Hepatocyte (in vitro differentiated cells): ENCODE results near the gene CNN3. TPM values are rescaled to one million over a fixed set of nuclear protein-coding genes. Genes with fewer than 3 reads are reported as not detected.

Experiments
- DNase-seq: peaks from one replicate; pipeline ENCODE4 v3.0.0-alpha.2; 2016; ENCODE audit warnings: low spot score
- H2AFZ ChIP-seq: fragments of 200-600 bp; sonication (generic); 2 replicates; pipeline ENCODE4 v1.6.0; 2016; ENCODE audit warnings: antibody characterized with exemption, mild to moderate bottlenecking
- H3K27ac ChIP-seq: fragments of 200-600 bp; sonication (generic); 2 replicates; pipeline ENCODE4 v1.5.1; 2016; ENCODE audit warnings: mild to moderate bottlenecking
- H3K27me3 ChIP-seq: fragments of 200-600 bp; sonication (generic); 2 replicates; pipeline ENCODE4 v1.6.1; 2016
- H3K36me3 ChIP-seq: fragments of 200-600 bp; sonication (generic); replicated peaks from 2 replicates; pipeline ENCODE4 v1.5.1; 2016; ENCODE audit warnings: low read depth; ENCODE audit not compliant: insufficient read depth
- H3K4me1 ChIP-seq: fragments of 200-600 bp; sonication (generic); 2 replicates; pipeline ENCODE4 v1.5.1; 2016; ENCODE audit warnings: mild to moderate bottlenecking, moderate library complexity; ENCODE audit not compliant: insufficient read depth
- H3K4me2 ChIP-seq: fragments of 200-600 bp; sonication (generic); 2 replicates; pipeline ENCODE4 v1.6.0; 2016
- H3K4me3 ChIP-seq: fragments of 200-600 bp; sonication (generic); 2 replicates; pipeline ENCODE4 v1.5.1; 2016; ENCODE audit warnings: mild to moderate bottlenecking
- H3K79me2 ChIP-seq: fragments of 200-600 bp; sonication (generic); 2 replicates; pipeline ENCODE4 v1.6.0; 2017; ENCODE audit warnings: mild to moderate bottlenecking
- H3K9me2 ChIP-seq: fragments of 200-600 bp; sonication (generic); replicated peaks from 2 replicates; pipeline ENCODE4 v1.6.0; 2017; ENCODE audit warnings: mild to moderate bottlenecking; ENCODE audit not compliant: insufficient read depth
- H3K9me3 ChIP-seq: fragments of 200-600 bp; sonication (generic); 2 replicates; pipeline ENCODE4 v1.5.1; 2016; ENCODE audit warnings: low read depth, mild to moderate bottlenecking
- H4K20me1 ChIP-seq: fragments of 200-600 bp; sonication (generic); 2 replicates; pipeline ENCODE4 v1.6.0; 2016; ENCODE audit warnings: mild to moderate bottlenecking; ENCODE audit not compliant: insufficient read depth, poor library complexity, severe bottlenecking
- CTCF ChIP-seq: fragments of 200-600 bp; sonication (generic); IDR thresholded peaks from 2 replicates; pipeline ENCODE4 v1.5.1; 2016; ENCODE audit warnings: antibody characterized with exemption, mild to moderate bottlenecking; ENCODE audit not compliant: poor library complexity
- EZH2 ChIP-seq: fragments of 200-600 bp; sonication (generic); IDR thresholded peaks from 2 replicates; pipeline ENCODE4 v1.6.1; 2016; ENCODE audit warnings: antibody characterized with exemption, mild to moderate bottlenecking, borderline replicate concordance
- EZH2phosphoT487 ChIP-seq: fragments of 200-600 bp; sonication (generic); IDR thresholded peaks from one replicate; pipeline ENCODE4 v1.6.1; 2018; ENCODE audit warnings: antibody characterized with exemption, mild to moderate bottlenecking, low read depth, moderate library complexity; ENCODE audit not compliant: unreplicated experiment, severe bottlenecking
- WGBS: methylation state at CpG from one replicate; pipeline ENCODE4 v1.1.6; 2016; ENCODE audit warnings: low lambda C conversion rate; ENCODE audit errors: missing lambda C conversion rate; 5-methylcytosine and 5-hydroxymethylcytosine counted together
- polyA plus RNA-seq: library from polyadenylated mRNA; unstranded; fragments of >200 nt; fragmentation: Nextera tagmentation; extraction: Ambion mirVana; gene quantifications from 2 replicates; pipeline ENCODE4 v1.2.1, GENCODE V29; 2016
- total RNA-seq: library from RNA; depleted of rRNA; stranded (reverse); fragments of >200 nt; gene quantifications from 2 replicates; pipeline ENCODE4 v1.2.3, GENCODE V29; 2014

Gene CNN3
- total and polyA plus RNA-seq, 2 experiments from 2014 or later: 256 to 420 TPM

- no peak for DNase-seq
- Histone ChIP-seq H4K20me1 (no peaks in the 10 kb centered on the region), H3K27ac (peak overlapping the region; percentile 19), H2AFZ (no peak overlapping the region), H3K9me3 (no peaks in the 10 kb centered on the region), H3K4me2 (peak overlapping the region; percentile 40), H3K27me3 (no peaks in the 10 kb centered on the region), H3K79me2 (no peaks in the 10 kb centered on the region), H3K36me3 (no peaks in the 10 kb centered on the region), H3K4me3 (no peak overlapping the region), H3K9me2 (no peaks in the 10 kb centered on the region), H3K4me1 (peaks cover 7% of the 10 kb centered on the region)
- 34% methylated on average over 5 of the region's 5 CpGs for WGBS
- TF ChIP-seq EZH2phosphoT487: peak; percentile 90
- no peak for TF ChIP-seq CTCF
Observed at GRCh38 chr1:94936861-94937620, 10.1 kb upstream of the CNN3 start.

- Histone ChIP-seq H4K20me1 (no peaks in the 10 kb centered on the region), H3K9me3 (no peaks in the 10 kb centered on the region), H3K27ac (peak overlapping the region; percentile 19), H3K4me3 (no peak overlapping the region), H2AFZ (no peak overlapping the region), H3K79me2 (peaks cover 12% of the 10 kb centered on the region), H3K27me3 (no peaks in the 10 kb centered on the region), H3K36me3 (no peaks in the 10 kb centered on the region), H3K9me2 (no peaks in the 10 kb centered on the region), H3K4me2 (no peak overlapping the region), H3K4me1 (peaks cover 7% of the 10 kb centered on the region)
- TF ChIP-seq EZH2phosphoT487 (no peak), CTCF (no peak), EZH2 (no peak)
- no peak for DNase-seq
- 81% methylated on average over 1 of the region's 1 CpG for WGBS
Observed at GRCh38 chr1:94935476-94935875, 8.6 kb upstream of the CNN3 start.

GRCh38 chr1:94935034-94935433, 8.1 kb upstream of the CNN3 start:
- H3K4me3 ChIP-seq: no peak overlapping the region
- H3K27ac ChIP-seq: no peak overlapping the region
- H4K20me1 ChIP-seq: no peaks in the 10 kb centered on the region
- H3K27me3 ChIP-seq: no peaks in the 10 kb centered on the region
- peaks cover 17% of the 10 kb centered on the region for H3K79me2 ChIP-seq
- TF ChIP-seq EZH2: no peak
- no peak for TF ChIP-seq EZH2phosphoT487
- DNase-seq: no peak
- whole genome bisulfite sequencing: 91% methylated on average over 1 of the region's 1 CpG
- H3K36me3 ChIP-seq: no peaks in the 10 kb centered on the region
- no peak overlapping the region for H2AFZ ChIP-seq
- H3K9me3 ChIP-seq: no peaks in the 10 kb centered on the region
- H3K4me1 ChIP-seq: peaks cover 8% of the 10 kb centered on the region
- no peak overlapping the region for H3K4me2 ChIP-seq
- no peaks in the 10 kb centered on the region for H3K9me2 ChIP-seq

GRCh38 chr1:94934551-94934950, 7.6 kb upstream of the CNN3 start:
- H3K36me3 ChIP-seq: no peaks in the 10 kb centered on the region
- H3K9me3 ChIP-seq: no peaks in the 10 kb centered on the region
- no peaks in the 10 kb centered on the region for H3K27me3 ChIP-seq
- H3K9me2 ChIP-seq: no peaks in the 10 kb centered on the region
- H3K4me3 ChIP-seq: no peak overlapping the region
- H3K4me2 ChIP-seq: no peak overlapping the region
- 88% methylated on average over 2 of the region's 2 CpGs for WGBS
- H2AFZ ChIP-seq: no peak overlapping the region
- TF ChIP-seq EZH2phosphoT487: no peak
- no peak for TF ChIP-seq CTCF
- no peak for TF ChIP-seq EZH2
- peaks cover 22% of the 10 kb centered on the region for H3K79me2 ChIP-seq
- no peak overlapping the region for H3K27ac ChIP-seq
- DNase-seq: no peak
- H4K20me1 ChIP-seq: no peaks in the 10 kb centered on the region
- H3K4me1 ChIP-seq: peaks cover 12% of the 10 kb centered on the region
